Upper lobe of left lung (tissue), 6 donors: ENCODE measurements around the gene PECR. TPM values are rescaled to one million over a fixed set of nuclear protein-coding genes. Genes with fewer than 3 reads are reported as not detected.
A peak's percentile ranks its signal among the peaks of the same experiment; 100 is the strongest.

Experiments
- ATAC-seq, 2 donors: fragments of 200-7000 bp; cut with Tn5 transposase; one replicate each; pipeline ENCODE4 v1.9.1; 2022; ENCODE audit warnings: mild to moderate bottlenecking in 2 of 2, moderate library complexity in 2 of 2; ENCODE audit not compliant: low FRiP score in 2 of 2
- DNase-seq, 2 donors: peaks; one replicate each; pipeline ENCODE4 v3.0.0-alpha.2; 2019 to 2020
- H3K27ac ChIP-seq, 4 donors: fragments of 200-600 bp; sonication (generic); one replicate each; pipeline ENCODE4 v1.5.1; 2016 to 2019
- H3K27me3 ChIP-seq, 4 donors: fragments of 200-600 bp; sonication (generic); one replicate each; pipeline ENCODE4 v1.5.1; 2017 to 2019
- H3K36me3 ChIP-seq, 4 donors: fragments of 200-600 bp; sonication (generic); one replicate each; pipeline ENCODE4 v1.5.1; 2016 to 2019
- H3K4me1 ChIP-seq, 4 donors: fragments of 200-600 bp; sonication (generic); one replicate each; pipeline ENCODE4 v1.5.1; 2018 to 2019
- H3K4me3 ChIP-seq, 4 donors: fragments of 200-600 bp; sonication (generic); one replicate each; pipeline ENCODE4 v1.5.1; 2017 to 2019; ENCODE audit warnings: mild to moderate bottlenecking in 2 of 4, moderate library complexity in 1 of 4
- H3K9me3 ChIP-seq, 4 donors: fragments of 200-600 bp; sonication (generic); one replicate each; pipeline ENCODE4 v1.5.1; 2018 to 2019
- EP300 ChIP-seq, 4 donors: sonication (generic); formaldehyde crosslinking; IDR thresholded peaks; one replicate each; pipeline ENCODE4 v1.5.1; 2017; ENCODE audit warnings: antibody characterized with exemption in 4 of 4, control low read depth in 2 of 4
- POLR2A ChIP-seq, 4 donors: fragments of 450-650 bp; IDR thresholded peaks; one replicate each; pipeline ENCODE4 v1.5.1; 2016 to 2017; ENCODE audit warnings: antibody characterized with exemption in 4 of 4, mild to moderate bottlenecking in 2 of 4
- POLR2AphosphoS5 ChIP-seq, 2 donors: sonication (generic); formaldehyde crosslinking; IDR thresholded peaks; one replicate each; pipeline ENCODE4 v1.5.1; 2017; ENCODE audit warnings: antibody characterized with exemption in 2 of 2
- WGBS, 2 donors: methylation state at CpG; one replicate each; pipeline ENCODE4 v1.1.5; 2017 to 2018; 5-methylcytosine and 5-hydroxymethylcytosine counted together
- total RNA-seq, 6 donors: library from RNA; depleted of rRNA in 4 of 6; stranded (reverse); fragments of >200 nt in 4 of 6; gene quantifications; one replicate each; pipeline versions ENCODE4 v1.1.0 to v1.2.1, GENCODE V29; 2016 to 2021
- TF ChIP-seq, protein P1 (sequence below), 6 experiments: fragments of 450-650 bp in 4 of 6; fragments of 200-600 bp in 2 of 6; sonication (generic) in 2 of 6; IDR thresholded peaks; one replicate each; pipeline ENCODE4 v1.5.1; 2016 to 2019; ENCODE audit warnings: antibody characterized with exemption in 6 of 6
- donor health status: DM: no; HTN: no; CAD: no; lungs with moderate emphysema.
- donor health status: DM: no; HTN: yes; CAD: no; lungs with severe emphysema.

Gene PECR
- total RNA-seq, 6 donors from 2014 or later: 11.9 to 39.8 (median 20.3) TPM

- no peaks in the 10 kb centered on the region for H3K27me3 ChIP-seq
- DNase-seq: no peak
- H3K36me3 ChIP-seq: peaks cover 0 to 52% (median 10%) of the 10 kb centered on the region in 4 donors
- TF ChIP-seq POLR2AphosphoS5 (IDR thresholded peaks at IDR 0.05) (no peak), POLR2A (IDR thresholded peaks at IDR 0.05) (no peak), EP300 (IDR thresholded peaks at IDR 0.05) (no peak)
- TF ChIP-seq, protein P1, sequence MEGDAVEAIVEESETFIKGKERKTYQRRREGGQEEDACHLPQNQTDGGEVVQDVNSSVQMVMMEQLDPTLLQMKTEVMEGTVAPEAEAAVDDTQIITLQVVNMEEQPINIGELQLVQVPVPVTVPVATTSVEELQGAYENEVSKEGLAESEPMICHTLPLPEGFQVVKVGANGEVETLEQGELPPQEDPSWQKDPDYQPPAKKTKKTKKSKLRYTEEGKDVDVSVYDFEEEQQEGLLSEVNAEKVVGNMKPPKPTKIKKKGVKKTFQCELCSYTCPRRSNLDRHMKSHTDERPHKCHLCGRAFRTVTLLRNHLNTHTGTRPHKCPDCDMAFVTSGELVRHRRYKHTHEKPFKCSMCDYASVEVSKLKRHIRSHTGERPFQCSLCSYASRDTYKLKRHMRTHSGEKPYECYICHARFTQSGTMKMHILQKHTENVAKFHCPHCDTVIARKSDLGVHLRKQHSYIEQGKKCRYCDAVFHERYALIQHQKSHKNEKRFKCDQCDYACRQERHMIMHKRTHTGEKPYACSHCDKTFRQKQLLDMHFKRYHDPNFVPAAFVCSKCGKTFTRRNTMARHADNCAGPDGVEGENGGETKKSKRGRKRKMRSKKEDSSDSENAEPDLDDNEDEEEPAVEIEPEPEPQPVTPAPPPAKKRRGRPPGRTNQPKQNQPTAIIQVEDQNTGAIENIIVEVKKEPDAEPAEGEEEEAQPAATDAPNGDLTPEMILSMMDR (IDR thresholded peaks at IDR 0.05): no peak
- H3K4me1 ChIP-seq: no peaks in the 10 kb centered on the region
- H3K9me3 ChIP-seq: no peaks in the 10 kb centered on the region
- WGBS, 2 donors: 95 to 100% methylated on average over 5 of the region's 5 CpGs
- H3K4me3 ChIP-seq: no peak overlapping the region
- no peak overlapping the region for H3K27ac ChIP-seq
- ATAC-seq: no peak
Measured at GRCh38 chr2:216043949-216044348, 37.7 kb downstream of the PECR start.

DNA sequence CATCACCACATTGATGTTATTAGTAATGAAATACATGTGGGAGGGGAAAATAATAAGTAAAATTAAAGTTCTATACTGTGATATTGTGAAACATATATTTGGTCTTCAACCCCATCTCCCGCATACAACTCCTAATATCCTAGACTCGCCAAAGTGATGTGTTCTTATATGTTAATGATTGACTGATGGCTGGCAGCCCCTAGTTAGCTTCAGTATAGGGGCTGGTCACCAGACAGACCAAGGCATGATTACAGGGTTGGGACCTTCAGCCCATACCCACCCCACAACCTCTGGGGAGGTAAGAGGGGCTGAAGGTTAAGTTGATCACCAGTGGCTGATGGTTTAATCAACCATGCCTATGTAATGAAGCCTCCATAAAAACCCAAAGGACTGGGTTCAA is 40.2 kb downstream of the PECR start:
- DNase-seq (no peak), ATAC-seq (no peak)
- no peaks in the 10 kb centered on the region for H3K9me3 ChIP-seq
- H3K36me3 ChIP-seq: peaks cover 0 to 53% (median 13%) of the 10 kb centered on the region in 4 donors
- no peaks in the 10 kb centered on the region for H3K4me1 ChIP-seq
- no peak for TF ChIP-seq EP300 (IDR thresholded peaks at IDR 0.05)
- no peak for TF ChIP-seq POLR2A (IDR thresholded peaks at IDR 0.05)
- no peak for TF ChIP-seq POLR2AphosphoS5 (IDR thresholded peaks at IDR 0.05)
- TF ChIP-seq, protein P1 (IDR thresholded peaks at IDR 0.05): no peak
- H3K27ac ChIP-seq: no peak overlapping the region
- H3K4me3 ChIP-seq: no peak overlapping the region
- H3K27me3 ChIP-seq: no peaks in the 10 kb centered on the region
- 85 to 89% methylated on average over 2 of the region's 2 CpGs for WGBS, 2 donors

GRCh38 chr2:216039918-216040317 is 41.7 kb downstream of the PECR start:
- TF ChIP-seq, protein P1 (IDR thresholded peaks at IDR 0.05): no peak
- TF ChIP-seq POLR2A (IDR thresholded peaks at IDR 0.05): no peak
- TF ChIP-seq POLR2AphosphoS5 (IDR thresholded peaks at IDR 0.05): no peak
- no peak for TF ChIP-seq EP300 (IDR thresholded peaks at IDR 0.05)
- peaks cover 0 to 49% (median 16%) of the 10 kb centered on the region in 4 donors for H3K36me3 ChIP-seq

GRCh38 chr2:216034065-216034464 is 47.5 kb downstream of the PECR start:
- Histone ChIP-seq H3K27ac (no peak overlapping the region), H3K4me3 (no peak overlapping the region), H3K27me3 (no peaks in the 10 kb centered on the region), H3K36me3 (peaks cover 0 to 24% (median 6%) of the 10 kb centered on the region in 4 donors), H3K9me3 (no peaks in the 10 kb centered on the region), H3K4me1 (peaks cover 0 to 4% (median 0%) of the 10 kb centered on the region in 4 donors)
- ATAC-seq (peak; percentile 84 to 85), DNase-seq (peak in 1 of 2 donors; percentile 63)
- no peak for TF ChIP-seq EP300 (IDR thresholded peaks at IDR 0.05)
- TF ChIP-seq, protein P1 (IDR thresholded peaks at IDR 0.05): peak; percentile 66 to 90 (median 81)
- no peak for TF ChIP-seq POLR2A (IDR thresholded peaks at IDR 0.05)
- WGBS, 2 donors: 70 to 100% methylated on average over 1 of the region's 1 CpG

More at GRCh38 chr2:216039918-216040317, 41.7 kb downstream of the PECR start:
- Histone ChIP-seq H3K27ac (no peak overlapping the region), H3K4me3 (no peak overlapping the region), H3K4me1 (no peaks in the 10 kb centered on the region), H3K27me3 (no peaks in the 10 kb centered on the region), H3K9me3 (no peaks in the 10 kb centered on the region)
- 93 to 97% methylated on average over 3 of the region's 3 CpGs for WGBS, 2 donors
- no peak for DNase-seq
- ATAC-seq: no peak

DNA sequence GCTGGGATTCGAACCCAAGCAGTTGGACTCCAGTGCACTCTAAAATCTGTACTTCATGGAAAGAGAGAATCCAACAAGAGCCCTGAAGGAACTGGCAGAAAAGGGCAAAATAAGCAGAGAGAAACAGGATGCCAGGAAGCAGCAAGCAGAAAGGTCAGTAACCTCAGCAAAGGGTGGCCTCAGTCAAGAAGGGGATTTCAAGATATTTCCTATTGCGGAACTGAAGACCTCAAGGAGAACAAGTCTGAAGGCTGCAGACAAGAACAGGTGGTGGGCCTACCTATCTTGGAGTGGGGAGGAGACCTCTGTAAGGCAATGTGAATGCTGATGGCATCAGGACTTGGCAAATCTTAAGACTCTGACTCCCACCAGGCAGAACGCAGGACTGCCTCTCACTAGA is 48.2 kb downstream of the PECR start:
- Histone ChIP-seq H3K27me3 (no peaks in the 10 kb centered on the region), H3K4me1 (peaks cover 0 to 4% (median 0%) of the 10 kb centered on the region in 4 donors), H3K9me3 (no peaks in the 10 kb centered on the region), H3K4me3 (no peak overlapping the region), H3K27ac (no peak overlapping the region), H3K36me3 (peaks cover 0 to 26% (median 6%) of the 10 kb centered on the region in 4 donors)
- 97 to 98% methylated on average over 3 of the region's 3 CpGs for WGBS, 2 donors
- DNase-seq: no peak
- no peak for TF ChIP-seq POLR2AphosphoS5 (IDR thresholded peaks at IDR 0.05)
- no peak for TF ChIP-seq EP300 (IDR thresholded peaks at IDR 0.05)
- TF ChIP-seq, protein P1 (IDR thresholded peaks at IDR 0.05): no peak
- no peak for TF ChIP-seq POLR2A (IDR thresholded peaks at IDR 0.05)
- ATAC-seq: no peak
